Measurements from ENCODE around the gene SLC16A7. TPM values are rescaled to one million over a fixed set of nuclear protein-coding genes. Genes with fewer than 3 reads are reported as not detected.

SLC16A7 gene
- total and polyA plus RNA-seq, 10 of the 15 experiments (the other 5 are each of a cell fraction or from before 2014, with no cell fraction given), result 1.5 to 12.9 (median 6.7) TPM

GRCh38 chr12:59574406-59574805 lies 21.4 kb upstream of the SLC16A7 start:
- Histone ChIP-seq H3K79me2 (ENCODE audit: control insufficient read depth, insufficient read depth, low read length) (no peaks in the 10 kb centered on the region), H3K27ac (ENCODE audit: control insufficient read depth, insufficient read depth) (no peak overlapping the region), H4K20me1 (ENCODE audit: control insufficient read depth, insufficient read depth) (no peaks in the 10 kb centered on the region), H3K4me2 (ENCODE audit: control insufficient read depth, insufficient read depth) (no peak overlapping the region), H3K4me3 (no peak overlapping the region), H3K27me3 (replicated peaks in 1 of 2; ENCODE audit: control insufficient read depth in 2 of 2, insufficient read depth in 2 of 2, low read length in 1 of 2) (no peaks in the 10 kb centered on the region), H3K36me3 (ENCODE audit: control insufficient read depth in 2 of 2, insufficient read depth in 2 of 2, low read length in 1 of 2) (no peaks in the 10 kb centered on the region), H2AFZ (ENCODE audit: control insufficient read depth, low read depth, low read length) (no peak overlapping the region), H3K9me3 (replicated peaks; ENCODE audit: control insufficient read depth, insufficient read depth, low read length) (no peaks in the 10 kb centered on the region), H3K9ac (ENCODE audit: control insufficient read depth, insufficient read depth, low read length) (no peak overlapping the region), H3K4me1 (ENCODE audit: control insufficient read depth, insufficient read depth, low read length) (no peaks in the 10 kb centered on the region)
- RAD21 ChIA-PET (ENCODE audit: unreplicated experiment), result no interaction called here
- CTCF ChIA-PET, result no interaction called here
- POLR2A ChIA-PET, result no interaction called here
- no peak for TF ChIP-seq ZSCAN29 (IDR thresholded peaks at IDR 0.05)
- TF ChIP-seq MYC (IDR thresholded peaks at IDR 0.05; ENCODE audit: insufficient read depth, insufficient read length, insufficient replicate concordance, low read length, severe bottlenecking), result no peak
- TF ChIP-seq POLR2AphosphoS2 (IDR thresholded peaks at IDR 0.05; ENCODE audit: low read depth, low read length), result no peak
- TF ChIP-seq ASH2L (IDR thresholded peaks at IDR 0.05; ENCODE audit: borderline replicate concordance, low read depth), result no peak
- FAIRE-seq (no peak), ATAC-seq (no peak), DNase-seq (ENCODE audit: low read depth, low spot score) (no peak)
- intact Hi-C loops (cut with micrococcal nuclease; ENCODE audit: unreplicated experiment), result no loop called here
- no TSS peak for BruUV-seq (replicated peaks)
- SMC1A ChIA-PET (ENCODE audit: uncharacterized antibody, unreplicated experiment), result no interaction called here
- in situ Hi-C loops (cut with MboI), result no loop called here

GRCh38 chr12:59575826-59576225 lies 20.0 kb upstream of the SLC16A7 start:
- no peak for ATAC-seq
- no peaks in the 10 kb centered on the region for H4K20me1 ChIP-seq (ENCODE audit: control insufficient read depth, insufficient read depth)
- intact Hi-C loops (cut with micrococcal nuclease; ENCODE audit: unreplicated experiment) (no loop called here), in situ Hi-C loops (cut with MboI) (no loop called here)
- FAIRE-seq, result no peak
- no peak overlapping the region for H2AFZ ChIP-seq (ENCODE audit: control insufficient read depth, low read depth, low read length)
- ChIA-PET SMC1A (ENCODE audit: uncharacterized antibody, unreplicated experiment) (no interaction called here), RAD21 (ENCODE audit: unreplicated experiment) (no interaction called here), POLR2A (no interaction called here), CTCF (no interaction called here)
- H3K79me2 ChIP-seq (ENCODE audit: control insufficient read depth, insufficient read depth, low read length), result no peaks in the 10 kb centered on the region
- no TSS peak for BruUV-seq (replicated peaks)
- WGBS (ENCODE audit: insufficient coverage, insufficient replicate concordance, low lambda C conversion rate, missing lambda C conversion rate), result 97% methylated on average over 2 of the region's 2 CpGs
- H3K36me3 ChIP-seq (ENCODE audit: control insufficient read depth in 2 of 2, insufficient read depth in 2 of 2, low read length in 1 of 2), result no peaks in the 10 kb centered on the region
- H3K4me3 ChIP-seq, result no peak overlapping the region
- no peaks in the 10 kb centered on the region for H3K4me1 ChIP-seq (ENCODE audit: control insufficient read depth, insufficient read depth, low read length)
- no peak for DNase-seq (ENCODE audit: low read depth, low spot score)
- H3K27ac ChIP-seq (ENCODE audit: control insufficient read depth, insufficient read depth), result no peak overlapping the region
- TF ChIP-seq HDAC2 (IDR thresholded peaks at IDR 0.05), result no peak
- no peak for TF ChIP-seq NFIC (IDR thresholded peaks at IDR 0.05; ENCODE audit: low read depth, low read length)
- TF ChIP-seq CHD2 (IDR thresholded peaks at IDR 0.05; ENCODE audit: borderline replicate concordance, low read depth, low read length), result no peak
- no peak overlapping the region for H3K9ac ChIP-seq (ENCODE audit: control insufficient read depth, insufficient read depth, low read length)
- H3K27me3 ChIP-seq (replicated peaks in 1 of 2; ENCODE audit: control insufficient read depth in 2 of 2, insufficient read depth in 2 of 2, low read length in 1 of 2), result no peaks in the 10 kb centered on the region
- H3K9me3 ChIP-seq (replicated peaks; ENCODE audit: control insufficient read depth, insufficient read depth, low read length), result no peaks in the 10 kb centered on the region
- H3K4me2 ChIP-seq (ENCODE audit: control insufficient read depth, insufficient read depth), result no peak overlapping the region
